Trophoblast cell (in vitro differentiated cells and primary cell): ENCODE data around the gene RNPC3.
"Not testable (repeated sequence)": the region's sequence is repeated elsewhere in the genome, so short reads cannot be mapped to it uniquely, and the experiment has no call there.

Experiments used
- DNase-seq, 2 donors: peaks; one replicate each; pipeline ENCODE4 v3.0.0-alpha.2; 2016
- H2AFZ ChIP-seq: 2 replicates; pipeline ENCODE4 v1.6.1; 2013; ENCODE audit warnings: low read length, moderate library complexity, mild to moderate bottlenecking; ENCODE audit not compliant: insufficient read depth, poor library complexity
- H2AK5ac ChIP-seq: 2 replicates; pipeline ENCODE4 v1.6.1; 2013; ENCODE audit warnings: mild to moderate bottlenecking, low read length
- H2BK120ac ChIP-seq: 2 replicates; pipeline ENCODE4 v1.6.1; 2013; ENCODE audit warnings: low read length, mild to moderate bottlenecking, moderate library complexity; ENCODE audit not compliant: insufficient read depth, poor library complexity
- H2BK12ac ChIP-seq: 2 replicates; pipeline ENCODE4 v1.6.1; 2013; ENCODE audit warnings: mild to moderate bottlenecking, low read length, moderate library complexity
- H2BK5ac ChIP-seq: 2 replicates; pipeline ENCODE4 v1.6.1; 2013; ENCODE audit warnings: low read length, low read depth, moderate library complexity, mild to moderate bottlenecking; ENCODE audit not compliant: poor library complexity
- H3K14ac ChIP-seq: 2 replicates; pipeline ENCODE4 v1.6.1; 2013; ENCODE audit warnings: mild to moderate bottlenecking, low read length
- H3K18ac ChIP-seq: 2 replicates; pipeline ENCODE4 v1.6.1; 2013; ENCODE audit warnings: mild to moderate bottlenecking, low read length
- H3K23ac ChIP-seq: 2 replicates; pipeline ENCODE4 v1.6.1; 2013; ENCODE audit warnings: low read length
- H3K27ac ChIP-seq: 2 replicates; pipeline ENCODE4 v1.5.1; 2013; ENCODE audit warnings: low read depth, mild to moderate bottlenecking, inconsistent platforms, low read length, moderate library complexity
- H3K27me3 ChIP-seq: 2 replicates; pipeline ENCODE4 v1.6.1; 2013; ENCODE audit warnings: inconsistent platforms, mild to moderate bottlenecking, low read length, moderate library complexity; ENCODE audit not compliant: insufficient read depth
- H3K36me3 ChIP-seq, 2 experiments: 1 replicate in 1 of 2; 2 replicates in 1 of 2; pipeline ENCODE4 v1.6.1; 2013; ENCODE audit warnings: low read length in 2 of 2, mild to moderate bottlenecking in 2 of 2, moderate library complexity in 1 of 2; ENCODE audit not compliant: insufficient read depth in 2 of 2, control insufficient read depth in 1 of 2
- H3K4ac ChIP-seq: 2 replicates; pipeline ENCODE4 v1.6.1; 2013; ENCODE audit warnings: low read depth, mild to moderate bottlenecking, low read length, moderate library complexity
- H3K4me1 ChIP-seq, 2 experiments: 1 replicate in 1 of 2; 2 replicates in 1 of 2; pipeline ENCODE4 v1.6.1; 2013; ENCODE audit warnings: low read length in 2 of 2, mild to moderate bottlenecking in 2 of 2, moderate library complexity in 1 of 2; ENCODE audit not compliant: insufficient read depth in 2 of 2, control insufficient read depth in 1 of 2
- H3K4me2 ChIP-seq: 2 replicates; pipeline ENCODE4 v1.6.1; 2013; ENCODE audit warnings: inconsistent platforms, mild to moderate bottlenecking, low read length, moderate library complexity
- H3K4me3 ChIP-seq: 2 replicates; pipeline ENCODE4 v1.5.1; 2013; ENCODE audit warnings: mild to moderate bottlenecking, low read depth, low read length, inconsistent platforms
- H3K79me1 ChIP-seq: one replicate; pipeline ENCODE4 v1.6.1; 2013; ENCODE audit warnings: low read length
- H3K79me2 ChIP-seq: 2 replicates; pipeline ENCODE4 v1.6.1; 2013; ENCODE audit warnings: low read length, mild to moderate bottlenecking; ENCODE audit not compliant: control insufficient read depth, insufficient read depth, poor library complexity
- H3K9ac ChIP-seq: 2 replicates; pipeline ENCODE4 v1.6.1; 2013; ENCODE audit warnings: mild to moderate bottlenecking, low read length
- H3K9me3 ChIP-seq: 2 replicates; pipeline ENCODE4 v1.6.1; 2013; ENCODE audit warnings: low read depth, mild to moderate bottlenecking, control low read depth, inconsistent platforms, low read length; ENCODE audit not compliant: insufficient read depth
- H4K12ac ChIP-seq: 2 replicates; pipeline ENCODE4 v1.6.1; 2013; ENCODE audit warnings: low read depth, mild to moderate bottlenecking, low read length, moderate library complexity
- H4K8ac ChIP-seq: 2 replicates; pipeline ENCODE4 v1.6.1; 2013; ENCODE audit warnings: low read depth, mild to moderate bottlenecking, low read length, moderate library complexity
- H4K91ac ChIP-seq: one replicate; pipeline ENCODE4 v1.6.1; 2013; ENCODE audit warnings: low read depth, mild to moderate bottlenecking, low read length, moderate library complexity
- WGBS: extraction: QIAGEN DNeasy Blood & Tissue Kit; methylation state at CpG from one replicate; pipeline ENCODE4 v1.1.7; 2013; ENCODE audit warnings: missing lambda C conversion rate; ENCODE audit not compliant: insufficient read length, insufficient coverage; ENCODE audit errors: extremely low coverage; 5-methylcytosine and 5-hydroxymethylcytosine counted together

RNPC3 gene

DNA sequence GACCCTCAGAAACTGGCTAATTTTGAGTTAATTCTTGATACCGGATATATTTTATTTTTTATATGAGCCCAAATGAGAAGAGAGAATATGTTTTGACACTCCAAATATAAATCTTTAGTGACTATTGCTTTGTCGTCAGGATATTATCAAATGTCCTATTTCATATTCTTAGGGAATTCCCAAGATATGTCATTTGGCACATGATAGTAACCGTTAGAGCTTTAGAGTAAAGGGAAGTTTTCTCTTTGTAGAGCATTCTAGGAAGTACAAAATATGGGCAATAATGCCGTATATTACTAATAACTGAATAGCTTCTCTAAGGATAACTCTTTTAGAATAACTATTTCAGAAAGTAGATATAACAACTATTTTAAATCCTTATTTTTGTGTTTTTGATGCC lies 37.6 kb downstream of the RNPC3 start:
- no peaks in the 10 kb centered on the region for H3K36me3 ChIP-seq
- H3K23ac ChIP-seq, result no peak overlapping the region
- H4K8ac ChIP-seq, result no peak overlapping the region
- no peak overlapping the region for H3K4me3 ChIP-seq
- no peaks in the 10 kb centered on the region for H3K79me1 ChIP-seq
- no peak overlapping the region for H3K18ac ChIP-seq
- no peak overlapping the region for H4K91ac ChIP-seq
- no peak overlapping the region for H3K9ac ChIP-seq
- no peak overlapping the region for H2BK12ac ChIP-seq
- no peak overlapping the region for H3K4me2 ChIP-seq
- H2BK120ac ChIP-seq, result no peak overlapping the region
- no peak overlapping the region for H3K27ac ChIP-seq
- H2AK5ac ChIP-seq, result no peak overlapping the region
- no peak overlapping the region for H3K4ac ChIP-seq
- H2BK5ac ChIP-seq, result no peak overlapping the region
- H3K79me2 ChIP-seq, result no peaks in the 10 kb centered on the region
- H3K9me3 ChIP-seq, result no peaks in the 10 kb centered on the region
- H3K27me3 ChIP-seq, result no peaks in the 10 kb centered on the region
- H3K14ac ChIP-seq, result no peak overlapping the region
- peak in 1 of 2 donors; percentile 33 for DNase-seq
- WGBS, result no CpG with 5 or more reads among the region's 4 CpGs
- no peaks in the 10 kb centered on the region for H3K4me1 ChIP-seq
- no peak overlapping the region for H2AFZ ChIP-seq
- H4K12ac ChIP-seq, result no peak overlapping the region

DNA sequence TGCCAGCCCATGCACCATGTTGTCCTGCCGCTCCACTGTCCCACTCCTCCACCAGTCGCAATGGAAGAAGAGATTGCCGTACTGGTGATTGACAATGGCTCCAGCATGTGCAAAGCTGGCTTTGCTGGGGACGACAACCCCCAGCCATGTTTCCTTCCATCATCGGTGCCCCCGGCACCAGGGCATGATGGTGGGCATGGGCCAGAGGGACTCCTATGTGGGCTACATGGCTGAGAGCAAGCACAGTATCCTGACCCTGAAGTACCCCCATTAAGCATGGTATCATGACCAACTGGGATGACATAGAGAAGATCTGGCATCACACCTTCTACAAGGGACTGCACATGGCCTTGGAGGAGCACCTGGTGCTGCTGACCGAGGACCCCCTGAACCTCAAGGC lies 44.0 kb downstream of the RNPC3 start:
- Histone ChIP-seq H3K4ac (no peak overlapping the region), H3K27ac (no peak overlapping the region), H3K18ac (no peak overlapping the region), H2BK12ac (no peak overlapping the region), H3K9me3 (peaks cover 7% of the 10 kb centered on the region), H3K27me3 (no peaks in the 10 kb centered on the region), H2BK5ac (no peak overlapping the region), H3K4me3 (no peak overlapping the region), H2AK5ac (no peak overlapping the region), H3K4me2 (no peak overlapping the region), H2BK120ac (no peak overlapping the region), H4K8ac (no peak overlapping the region), H3K9ac (no peak overlapping the region), H4K91ac (no peak overlapping the region), H2AFZ (no peak overlapping the region), H4K12ac (no peak overlapping the region), H3K4me1 (no peaks in the 10 kb centered on the region), H3K36me3 (no peaks in the 10 kb centered on the region), H3K23ac (no peak overlapping the region), H3K79me1 (no peaks in the 10 kb centered on the region), H3K79me2 (no peaks in the 10 kb centered on the region), H3K14ac (no peak overlapping the region)
- no peak for DNase-seq
- no CpG with 5 or more reads among the region's 7 CpGs for WGBS

DNA sequence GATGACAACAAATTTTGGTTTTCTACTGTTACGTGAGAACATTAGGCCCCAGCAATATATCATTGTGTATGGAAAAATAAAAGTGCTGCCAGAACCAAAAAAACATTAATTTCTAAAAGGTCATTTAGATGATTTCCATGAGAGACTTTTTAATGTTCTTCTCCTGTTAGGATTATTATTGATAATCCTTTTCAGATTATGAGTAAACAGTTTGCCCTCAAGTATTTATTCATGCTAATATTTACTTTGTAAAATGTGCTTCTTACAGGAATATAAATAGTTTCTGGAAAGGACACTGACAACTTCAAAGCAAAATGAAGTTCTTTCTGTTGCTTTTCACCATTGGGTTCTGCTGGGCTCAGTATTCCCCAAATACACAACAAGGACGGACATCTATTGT lies 45.8 kb downstream of the RNPC3 start, which contains the start of gene AMY2B:
Gene AMY2B, plus strand, starts transcription at position 301 of the 400 bp plus-strand sequence. Its CDS starts 14 bp downstream, at position 315.
- H2BK5ac ChIP-seq, H2AFZ ChIP-seq, DNase-seq, H3K27ac ChIP-seq, H3K14ac ChIP-seq, H3K4me1 ChIP-seq, H3K4me2 ChIP-seq, H2AK5ac ChIP-seq, H3K4ac ChIP-seq, H3K4me3 ChIP-seq, H4K91ac ChIP-seq, H3K9ac ChIP-seq, H4K12ac ChIP-seq, H4K8ac ChIP-seq, H3K9me3 ChIP-seq, H3K36me3 ChIP-seq, H3K23ac ChIP-seq, H2BK12ac ChIP-seq, H2BK120ac ChIP-seq, H3K27me3 ChIP-seq, H3K79me2 ChIP-seq, H3K18ac ChIP-seq, H3K79me1 ChIP-seq: not testable (repeated sequence)
- no CpG with 5 or more reads among the region's 2 CpGs for WGBS

DNA sequence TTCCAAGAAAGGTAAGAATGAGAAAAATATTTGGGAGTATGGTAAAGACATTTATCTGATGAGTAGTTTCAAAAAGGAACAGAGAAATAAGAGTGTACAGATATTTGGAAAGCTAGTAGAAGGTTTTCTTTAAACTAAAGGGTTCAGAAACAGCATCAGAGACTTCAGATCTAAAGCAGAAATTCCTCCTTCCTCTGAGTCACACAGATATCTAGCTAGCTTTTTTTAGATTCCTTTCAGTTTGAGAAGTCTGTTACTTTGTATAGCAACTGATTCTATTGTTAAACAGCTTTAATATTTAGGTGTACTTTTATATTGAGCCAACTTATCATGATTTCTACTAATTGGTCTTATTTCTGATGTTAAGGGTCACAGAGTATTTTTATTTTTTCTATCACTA lies 50.6 kb downstream of the RNPC3 start:
- H3K4me3 ChIP-seq, result no peak overlapping the region
- no peak overlapping the region for H3K23ac ChIP-seq
- H3K4ac ChIP-seq, result no peak overlapping the region
- no peak overlapping the region for H3K14ac ChIP-seq
- no peak overlapping the region for H2AK5ac ChIP-seq
- no peak overlapping the region for H2BK12ac ChIP-seq
- H3K4me1 ChIP-seq, result no peaks in the 10 kb centered on the region
- H3K27ac ChIP-seq, result no peak overlapping the region
- no peak overlapping the region for H3K4me2 ChIP-seq
- H2BK5ac ChIP-seq, result no peak overlapping the region
- H3K27me3 ChIP-seq, result no peaks in the 10 kb centered on the region
- H3K79me2 ChIP-seq, result no peaks in the 10 kb centered on the region
- no peaks in the 10 kb centered on the region for H3K79me1 ChIP-seq
- H3K9ac ChIP-seq, result no peak overlapping the region
- no peak overlapping the region for H2AFZ ChIP-seq
- no peak overlapping the region for H4K8ac ChIP-seq
- H4K12ac ChIP-seq, result no peak overlapping the region
- no peak for DNase-seq
- no peak overlapping the region for H4K91ac ChIP-seq
- H3K9me3 ChIP-seq, result no peaks in the 10 kb centered on the region
- no peaks in the 10 kb centered on the region for H3K36me3 ChIP-seq
- no peak overlapping the region for H2BK120ac ChIP-seq
- no peak overlapping the region for H3K18ac ChIP-seq
